GM21381 (cell line): ENCODE data around the gene ALKBH5.

ENCODE experiments used
- ATAC-seq: cut with Tn5 transposase; IDR thresholded peaks from one replicate; pipeline ENCODE4 v1.9.1; 2021; ENCODE audit warnings: mild to moderate bottlenecking, moderate library complexity; ENCODE audit not compliant: unreplicated experiment

ALKBH5 gene

GRCh38 chr17:18183334-18184142 is at the start of gene ALKBH5:
TSS of gene ALKBH5 (plus strand) at chr17:18183828. CDS start at chr17:18184244, 416 bp downstream.
- peak; percentile 72 for ATAC-seq

- no peak for ATAC-seq
These were observed 47.3 kb upstream of the ALKBH5 start for GRCh38 chr17:18136357-18136756.

- no peak for ATAC-seq
These were observed 45.4 kb upstream of the ALKBH5 start for GRCh38 chr17:18138065-18138749.

DNA sequence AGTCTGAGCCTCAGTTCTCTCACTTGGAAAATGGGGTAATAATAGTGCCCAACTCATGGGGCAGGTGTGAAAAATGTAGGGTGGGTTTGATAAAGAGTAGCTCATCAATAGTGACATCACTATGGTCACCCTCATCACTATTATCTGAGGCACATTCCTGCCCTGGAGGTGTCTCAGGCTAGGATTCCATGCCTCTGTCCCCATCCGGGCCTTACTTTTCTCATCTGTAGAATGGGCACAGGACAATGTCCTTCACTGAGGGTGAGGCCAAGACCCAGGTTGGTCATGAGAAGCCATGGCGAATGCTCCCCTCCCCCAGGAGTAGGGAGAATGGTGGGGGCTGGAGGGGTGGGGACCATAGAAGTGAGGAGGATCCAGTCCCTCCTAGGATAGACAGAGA is 44.5 kb upstream of the ALKBH5 start:
- ATAC-seq = no peak

GRCh38 chr17:18139498-18139897 is 44.1 kb upstream of the ALKBH5 start:
- ATAC-seq = no peak

DNA sequence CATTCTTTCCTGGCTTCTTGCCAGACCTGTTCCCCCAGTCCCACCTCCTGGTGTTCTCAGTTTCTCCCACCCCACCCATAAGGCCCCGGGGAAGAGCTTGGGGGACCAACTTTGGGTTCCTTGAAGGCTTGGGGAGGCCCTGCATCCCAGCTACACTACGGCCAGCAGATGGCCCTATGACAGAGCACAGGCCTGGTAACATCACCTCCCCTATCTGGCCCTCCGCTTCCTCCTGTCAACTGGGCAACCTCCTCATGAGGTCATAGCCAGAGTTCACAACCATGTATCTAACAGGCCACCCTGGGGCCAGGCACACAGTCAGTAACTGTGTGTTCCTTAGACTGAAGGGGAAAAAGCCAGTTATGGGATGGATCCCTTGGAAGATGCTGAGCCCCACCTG is 43.7 kb upstream of the ALKBH5 start:
- ATAC-seq = no peak

DNA sequence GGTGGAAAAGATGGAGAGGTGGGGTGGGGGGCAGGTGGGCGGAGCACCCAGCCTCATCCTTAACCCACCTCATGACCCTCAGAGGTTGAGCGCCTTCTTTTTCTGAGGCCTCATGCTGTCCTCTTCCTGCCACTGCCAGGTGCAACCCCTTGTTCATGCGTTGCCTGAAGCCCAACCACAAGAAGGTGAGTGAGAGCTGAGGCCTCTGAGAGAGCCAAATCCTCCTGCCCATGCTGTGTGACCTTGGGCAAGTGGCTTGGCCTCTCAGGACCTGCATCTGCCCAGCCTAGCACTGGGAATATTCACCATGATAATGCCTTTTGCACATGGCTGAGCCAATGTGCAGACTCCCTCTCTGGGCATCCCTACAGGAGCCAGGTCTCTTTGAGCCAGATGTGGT is 43.0 kb upstream of the ALKBH5 start:
- ATAC-seq = no peak

DNA sequence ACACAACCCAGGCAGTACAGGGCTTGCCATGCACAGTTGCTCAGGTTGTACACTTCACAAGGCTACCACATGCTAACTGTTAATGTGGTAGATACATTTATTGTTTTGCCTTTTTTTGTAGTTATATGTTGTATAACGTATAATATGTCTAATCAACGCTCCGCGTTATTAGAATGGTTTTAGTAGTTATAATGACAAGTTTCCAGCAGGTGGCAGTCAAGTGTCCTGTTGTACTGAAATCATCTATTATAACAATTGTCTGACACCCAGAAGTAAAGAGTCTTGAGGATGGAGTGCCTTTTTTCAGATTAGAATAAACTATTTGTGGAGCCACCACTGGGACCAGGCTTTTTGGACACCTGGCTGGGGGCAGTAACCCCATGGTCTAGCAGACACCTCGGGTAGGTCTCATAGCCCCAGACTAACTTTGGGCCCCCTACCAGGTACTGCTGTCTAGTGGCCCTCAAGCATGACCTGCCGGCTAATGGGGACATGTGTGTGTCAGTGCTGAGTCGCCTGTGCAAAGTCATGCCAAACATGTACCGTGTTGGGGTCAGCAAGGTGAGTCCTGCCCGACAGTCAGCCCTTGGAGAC is 42.3 kb upstream of the ALKBH5 start:
- no peak for ATAC-seq

DNA sequence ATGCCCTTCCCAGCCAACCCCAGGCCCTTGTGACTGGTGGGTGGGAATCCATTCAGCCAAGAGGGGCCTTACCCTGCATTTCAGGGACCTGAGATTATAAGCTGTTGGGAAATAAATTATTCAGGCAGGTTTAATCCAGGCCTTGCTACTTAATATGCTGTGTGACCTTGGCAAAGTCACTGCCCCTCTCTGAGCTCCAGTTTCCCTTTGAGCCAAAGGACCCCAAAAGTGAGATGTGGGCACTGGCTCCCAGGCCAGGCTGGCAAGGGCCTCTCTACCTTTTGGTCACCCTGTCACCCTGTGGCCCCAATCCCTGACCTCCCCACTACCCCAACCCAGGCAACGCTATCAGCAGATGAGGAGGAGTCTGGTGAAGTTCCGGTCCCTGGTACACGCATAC is 41.2 kb upstream of the ALKBH5 start:
- ATAC-seq = no peak

GRCh38 chr17:18143044-18143936 is 40.3 kb upstream of the ALKBH5 start:
- no peak for ATAC-seq

GRCh38 chr17:18144261-18144660 is 39.4 kb upstream of the ALKBH5 start:
- ATAC-seq = no peak

GRCh38 chr17:18144855-18145254 is 38.8 kb upstream of the ALKBH5 start:
- no peak for ATAC-seq

- ATAC-seq = no peak
These were observed 37.8 kb upstream of the ALKBH5 start for GRCh38 chr17:18145811-18146210.

DNA sequence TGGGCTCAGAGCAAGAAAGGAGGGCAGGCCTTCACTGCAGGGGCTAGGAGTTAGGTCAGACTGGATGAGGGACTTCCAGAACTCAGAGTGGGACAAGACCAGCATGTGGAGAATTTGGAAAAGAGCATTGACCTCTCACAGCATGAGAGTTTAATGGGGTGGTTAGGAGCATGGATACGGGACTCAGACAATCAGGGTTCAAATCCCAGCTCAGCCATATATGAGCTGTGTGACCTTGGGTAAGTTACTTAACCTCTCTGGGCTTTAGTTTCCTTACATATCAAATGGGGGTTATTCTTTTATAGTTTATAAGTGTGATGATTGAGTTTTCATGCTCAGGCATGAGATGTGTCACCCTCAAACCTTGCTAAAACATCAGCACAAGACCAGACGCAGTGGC is 37.4 kb upstream of the ALKBH5 start:
- ATAC-seq = no peak

DNA sequence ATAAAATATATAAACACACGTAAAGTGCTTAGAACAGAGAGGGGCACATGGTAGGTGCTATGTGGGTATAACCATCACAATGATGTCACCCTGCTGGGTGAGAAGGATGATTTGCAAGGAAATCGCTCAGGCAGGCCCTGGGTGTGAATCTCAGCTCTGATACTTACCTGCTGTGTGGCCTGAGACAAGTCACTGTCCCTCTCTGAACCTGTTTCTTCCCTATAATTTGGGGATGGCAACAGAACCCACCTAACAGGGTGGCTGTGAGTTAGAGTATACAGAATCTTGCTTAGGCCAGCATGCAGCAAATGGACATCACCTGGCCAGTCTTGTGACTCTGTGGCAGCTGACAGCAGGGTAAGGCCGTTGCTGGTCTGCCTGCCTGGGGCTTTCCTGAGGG is 36.6 kb upstream of the ALKBH5 start:
- no peak for ATAC-seq

GRCh38 chr17:18148586-18148985 is 35.0 kb upstream of the ALKBH5 start:
- ATAC-seq = no peak

GRCh38 chr17:18151290-18151689 is 32.3 kb upstream of the ALKBH5 start:
- no peak for ATAC-seq

DNA sequence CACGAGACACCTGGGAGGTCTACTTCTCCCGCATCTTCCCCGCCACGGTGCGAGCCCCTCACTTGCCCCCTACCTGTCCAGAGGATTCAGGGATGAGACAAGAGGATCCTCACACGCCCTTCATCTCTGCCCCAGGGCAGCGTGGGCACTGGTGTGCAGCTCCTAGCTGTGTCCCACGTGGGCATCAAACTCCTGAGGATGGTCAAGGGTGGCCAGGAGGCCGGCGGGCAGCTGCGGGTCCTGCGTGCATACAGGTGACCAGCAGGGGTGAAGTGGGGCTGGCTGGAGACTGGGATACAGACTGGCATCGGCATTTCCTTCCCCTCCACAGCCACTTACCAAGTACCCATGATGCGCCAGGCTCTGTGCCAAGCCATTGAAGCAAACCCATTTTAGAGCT is 28.4 kb upstream of the ALKBH5 start:
- no peak for ATAC-seq

- no peak for ATAC-seq
These were observed 27.3 kb upstream of the ALKBH5 start for GRCh38 chr17:18156171-18156975.

GRCh38 chr17:18156976-18157280 is 26.7 kb upstream of the ALKBH5 start:
- no peak for ATAC-seq
